ENCODE data around the gene CFAP221.
A peak's percentile ranks its signal among the peaks of the same experiment; 100 is the strongest.

Gene CFAP221

GRCh38 chr2:119638685-119639554 lies 94.7 kb downstream of the CFAP221 start:
- H3K4me3 ChIP-seq (ENCODE audit: low read depth, low read length) = peak overlapping the region; percentile 12
- TF ChIP-seq CTCF (conservative IDR thresholded peaks at IDR 0.05; ENCODE audit: low read depth, low read length) = no peak
- DNase-seq (ENCODE audit: low read depth) = peak; percentile 85

GRCh38 chr2:119641562-119642258 lies 97.5 kb downstream of the CFAP221 start:
- peak; percentile 98 for TF ChIP-seq CTCF (conservative IDR thresholded peaks at IDR 0.05; ENCODE audit: low read depth, low read length)
- no peak overlapping the region for H3K4me3 ChIP-seq (ENCODE audit: low read depth, low read length)
- DNase-seq (ENCODE audit: low read depth) = peak; percentile 88

GRCh38 chr2:119644186-119644585 lies 99.9 kb downstream of the CFAP221 start:
- no peak for TF ChIP-seq CTCF (conservative IDR thresholded peaks at IDR 0.05; ENCODE audit: low read depth, low read length)
- DNase-seq (ENCODE audit: low read depth) = peak; percentile 67
- no peak overlapping the region for H3K4me3 ChIP-seq (ENCODE audit: low read depth, low read length)

- no peak for TF ChIP-seq CTCF (conservative IDR thresholded peaks at IDR 0.05; ENCODE audit: low read depth, low read length)
- peak; percentile 59 for DNase-seq (ENCODE audit: low read depth)
- no peak overlapping the region for H3K4me3 ChIP-seq (ENCODE audit: low read depth, low read length)
These were observed 101.1 kb downstream of the CFAP221 start for GRCh38 chr2:119645173-119645855.

GRCh38 chr2:119646149-119646548 lies 101.9 kb downstream of the CFAP221 start:
- DNase-seq (ENCODE audit: low read depth) = no peak
- TF ChIP-seq CTCF (conservative IDR thresholded peaks at IDR 0.05; ENCODE audit: low read depth, low read length) = no peak
- no peak overlapping the region for H3K4me3 ChIP-seq (ENCODE audit: low read depth, low read length)

- DNase-seq (ENCODE audit: low read depth) = peak; percentile 76
- no peak for TF ChIP-seq CTCF (conservative IDR thresholded peaks at IDR 0.05; ENCODE audit: low read depth, low read length)
- no peak overlapping the region for H3K4me3 ChIP-seq (ENCODE audit: low read depth, low read length)
These were observed 103.4 kb downstream of the CFAP221 start for GRCh38 chr2:119647440-119648169.
